ENCODE measurements around the gene ITGA7.

DNA sequence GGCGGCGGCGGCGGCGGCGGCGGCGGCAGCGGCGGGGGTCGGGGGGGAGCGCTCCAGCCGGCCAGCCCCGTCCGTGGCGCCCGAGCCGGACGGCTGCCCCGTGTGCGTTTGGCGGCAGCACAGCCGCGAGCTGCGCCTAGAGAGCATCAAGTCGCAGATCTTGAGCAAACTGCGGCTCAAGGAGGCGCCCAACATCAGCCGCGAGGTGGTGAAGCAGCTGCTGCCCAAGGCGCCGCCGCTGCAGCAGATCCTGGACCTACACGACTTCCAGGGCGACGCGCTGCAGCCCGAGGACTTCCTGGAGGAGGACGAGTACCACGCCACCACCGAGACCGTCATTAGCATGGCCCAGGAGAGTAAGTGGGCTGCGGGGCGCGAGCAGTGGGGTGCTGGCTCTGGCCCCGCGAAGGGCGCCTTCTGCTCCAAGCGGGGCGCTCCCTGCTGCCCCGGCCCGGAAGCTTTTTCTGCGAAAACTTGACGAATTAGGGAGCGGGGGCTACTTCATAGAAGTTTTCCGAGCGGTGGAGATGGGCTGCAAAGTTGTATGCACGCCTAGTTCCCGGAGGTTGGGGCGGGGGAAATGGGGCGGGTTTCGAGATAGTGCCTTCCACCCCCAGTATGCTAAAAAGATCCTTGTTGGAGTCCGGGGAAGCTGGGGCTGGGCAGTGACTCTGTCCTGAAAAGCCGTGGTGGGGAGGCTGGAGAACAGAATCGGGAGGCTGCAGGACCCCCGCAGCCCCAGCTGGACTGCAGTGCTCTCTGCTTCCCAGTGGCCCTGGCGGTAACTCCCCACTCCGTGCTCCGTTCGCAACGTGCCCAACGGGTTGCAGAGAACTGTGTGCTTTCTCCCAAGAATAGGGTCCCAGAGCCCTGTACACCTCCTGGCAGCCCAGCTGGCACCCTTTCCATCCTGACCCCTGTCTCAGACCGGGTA is 36.0 kb upstream of the ITGA7 start:
- TF ChIP-seq, protein P1, sequence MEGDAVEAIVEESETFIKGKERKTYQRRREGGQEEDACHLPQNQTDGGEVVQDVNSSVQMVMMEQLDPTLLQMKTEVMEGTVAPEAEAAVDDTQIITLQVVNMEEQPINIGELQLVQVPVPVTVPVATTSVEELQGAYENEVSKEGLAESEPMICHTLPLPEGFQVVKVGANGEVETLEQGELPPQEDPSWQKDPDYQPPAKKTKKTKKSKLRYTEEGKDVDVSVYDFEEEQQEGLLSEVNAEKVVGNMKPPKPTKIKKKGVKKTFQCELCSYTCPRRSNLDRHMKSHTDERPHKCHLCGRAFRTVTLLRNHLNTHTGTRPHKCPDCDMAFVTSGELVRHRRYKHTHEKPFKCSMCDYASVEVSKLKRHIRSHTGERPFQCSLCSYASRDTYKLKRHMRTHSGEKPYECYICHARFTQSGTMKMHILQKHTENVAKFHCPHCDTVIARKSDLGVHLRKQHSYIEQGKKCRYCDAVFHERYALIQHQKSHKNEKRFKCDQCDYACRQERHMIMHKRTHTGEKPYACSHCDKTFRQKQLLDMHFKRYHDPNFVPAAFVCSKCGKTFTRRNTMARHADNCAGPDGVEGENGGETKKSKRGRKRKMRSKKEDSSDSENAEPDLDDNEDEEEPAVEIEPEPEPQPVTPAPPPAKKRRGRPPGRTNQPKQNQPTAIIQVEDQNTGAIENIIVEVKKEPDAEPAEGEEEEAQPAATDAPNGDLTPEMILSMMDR (IDR thresholded peaks at IDR 0.05; ENCODE audit: low read depth, low read length), result peak; percentile 15
- no peak for TF ChIP-seq POLR2A (IDR thresholded peaks at IDR 0.05; ENCODE audit: extremely low read depth, insufficient read length)
- TF ChIP-seq, protein P2, sequence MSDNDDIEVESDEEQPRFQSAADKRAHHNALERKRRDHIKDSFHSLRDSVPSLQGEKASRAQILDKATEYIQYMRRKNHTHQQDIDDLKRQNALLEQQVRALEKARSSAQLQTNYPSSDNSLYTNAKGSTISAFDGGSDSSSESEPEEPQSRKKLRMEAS (IDR thresholded peaks at IDR 0.05; ENCODE audit: low read depth, low read length), result peak; percentile 44
- TF ChIP-seq MYC (IDR thresholded peaks at IDR 0.05; ENCODE audit: low read depth, low read length), result 0 out of 2 replicates have a peak, but pooled peaks have one; percentile 24
